ENCODE results near the gene SORCS2.
A peak's percentile ranks its signal among the peaks of the same experiment; 100 is the strongest.

Gene SORCS2

GRCh38 chr4:7631288-7632014 is 439.1 kb downstream of the SORCS2 start:
- no peak for DNase-seq

DNA sequence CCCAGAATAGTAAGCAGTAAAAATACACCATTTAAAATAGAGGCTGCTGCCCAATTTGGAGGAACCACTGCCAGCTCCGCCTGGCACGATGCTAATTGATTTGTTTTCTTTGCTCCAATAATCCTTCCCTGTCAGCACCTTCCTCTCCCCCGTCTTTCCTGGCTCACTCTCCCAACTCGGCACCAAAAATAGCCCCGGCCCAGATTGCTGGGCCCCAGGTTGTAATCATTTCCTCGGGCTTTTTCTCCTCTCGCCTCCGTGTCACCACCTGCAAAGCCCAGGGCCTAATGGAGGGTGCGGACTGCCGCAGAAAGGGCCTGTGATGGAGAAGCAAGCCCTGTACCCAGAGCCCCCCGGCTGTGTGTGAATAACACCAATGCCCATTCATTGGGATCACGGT is 440.0 kb downstream of the SORCS2 start:
- DNase-seq: no peak

- DNase-seq: no peak
Measured at GRCh38 chr4:7632971-7633370, 440.6 kb downstream of the SORCS2 start.

- no peak for DNase-seq
Measured at GRCh38 chr4:7634661-7635251, 442.4 kb downstream of the SORCS2 start.

DNA sequence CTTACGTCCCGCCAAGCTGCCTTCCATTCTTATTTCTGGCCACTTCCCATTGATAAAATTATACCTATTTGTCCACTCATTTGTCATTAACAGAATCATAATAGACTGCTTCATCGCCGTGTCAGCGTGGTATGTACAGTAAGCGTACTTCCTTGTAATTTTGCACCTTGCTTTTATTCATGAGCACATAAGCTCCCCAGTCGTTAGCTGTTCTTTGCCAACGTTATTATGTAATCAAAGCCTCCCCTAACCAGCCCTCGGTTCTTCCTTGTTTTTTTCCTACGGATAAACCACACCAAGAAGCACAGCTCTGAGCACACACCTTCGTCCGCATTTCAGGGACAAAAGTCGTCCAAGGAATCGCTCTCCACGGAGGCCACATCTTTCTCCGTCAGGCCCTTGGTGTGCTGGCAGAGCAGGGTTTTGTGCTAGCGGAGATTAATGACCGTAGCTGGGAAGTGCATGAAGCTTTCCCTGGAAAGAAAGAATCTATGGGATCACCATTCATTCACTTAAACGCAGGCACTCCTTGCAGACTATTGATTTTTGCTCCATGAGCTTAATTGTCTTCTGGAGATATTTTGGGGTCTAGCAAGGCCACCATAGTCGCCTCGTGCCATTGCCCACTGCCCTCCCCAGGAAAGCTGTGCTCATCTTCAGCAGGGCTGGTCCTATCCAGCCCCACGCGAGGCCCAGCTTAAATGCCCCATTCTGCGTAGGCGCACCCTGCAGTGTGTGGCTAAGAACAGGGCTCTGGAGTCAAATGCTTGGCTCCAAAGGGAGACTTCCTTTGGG is 443.3 kb downstream of the SORCS2 start:
- DNase-seq: no peak

DNA sequence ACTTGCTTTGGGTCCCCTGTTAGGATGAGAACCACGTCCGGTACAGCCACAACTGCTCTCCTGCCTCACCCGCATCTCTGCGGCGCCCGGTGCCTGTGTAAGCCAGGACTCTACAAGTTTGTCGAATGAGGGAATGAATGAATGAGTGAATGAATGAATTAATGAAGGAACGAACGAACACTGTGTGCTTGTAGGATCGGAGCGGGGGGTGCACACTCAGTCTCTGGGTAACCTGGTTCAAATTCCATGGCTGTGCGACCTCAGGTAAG is 443.8 kb downstream of the SORCS2 start:
- DNase-seq: no peak

- no peak for DNase-seq
Measured at GRCh38 chr4:7637139-7637538, 444.8 kb downstream of the SORCS2 start.

DNA sequence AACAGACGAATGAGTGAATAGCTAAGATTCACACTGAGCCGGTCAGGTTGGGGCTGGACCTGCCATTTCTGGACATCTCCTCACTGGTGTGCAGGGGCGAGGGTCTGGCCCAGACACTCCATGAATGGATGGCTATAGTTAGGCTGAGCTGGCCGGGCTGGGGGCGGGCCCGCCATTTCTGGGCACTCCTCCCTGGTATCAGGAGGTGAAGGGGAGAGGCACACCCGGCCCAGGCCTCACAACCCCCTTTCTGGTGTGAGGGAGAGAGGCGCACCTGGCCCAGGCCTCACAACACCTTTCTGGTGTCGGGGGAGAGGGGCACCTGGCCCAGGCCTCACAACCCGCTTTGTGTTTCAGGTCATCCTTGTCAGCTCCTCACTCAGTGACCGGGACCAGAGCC is 445.6 kb downstream of the SORCS2 start:
- DNase-seq: no peak

GRCh38 chr4:7638489-7638888 is 446.2 kb downstream of the SORCS2 start:
- no peak for DNase-seq

- DNase-seq: no peak
Measured at GRCh38 chr4:7638984-7639789, 446.8 kb downstream of the SORCS2 start.

- no peak for DNase-seq
Measured at GRCh38 chr4:7640136-7640535, 447.8 kb downstream of the SORCS2 start.

- no peak for DNase-seq
Measured at GRCh38 chr4:7641712-7642111, 449.4 kb downstream of the SORCS2 start.

GRCh38 chr4:7642741-7643458 is 450.6 kb downstream of the SORCS2 start:
- DNase-seq: no peak

GRCh38 chr4:7645158-7645557 is 452.8 kb downstream of the SORCS2 start:
- no peak for DNase-seq

DNA sequence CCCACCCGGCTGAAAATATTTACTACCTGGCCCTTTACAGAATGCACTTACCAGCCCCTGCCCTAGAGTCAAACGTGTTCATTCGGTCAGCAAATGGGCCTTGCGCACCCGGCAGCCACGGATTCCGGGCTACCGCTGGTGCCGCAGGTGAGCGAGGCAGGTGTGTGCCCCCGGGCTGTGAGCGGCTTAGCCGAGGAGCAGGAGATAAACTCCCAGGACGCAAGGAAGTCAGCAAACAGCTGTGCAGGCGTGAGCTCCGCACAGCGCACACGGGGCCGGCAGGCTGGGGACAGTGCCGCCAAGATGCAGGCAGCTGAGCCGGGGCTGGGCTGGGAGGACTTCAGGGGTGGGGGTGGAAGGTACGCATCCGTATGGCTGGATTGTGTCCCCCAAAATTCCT is 453.6 kb downstream of the SORCS2 start:
- no peak for DNase-seq

- DNase-seq: peak; percentile 35
Measured at GRCh38 chr4:7646384-7647061, 454.2 kb downstream of the SORCS2 start.

GRCh38 chr4:7647186-7647585 is 454.8 kb downstream of the SORCS2 start:
- DNase-seq: no peak

DNA sequence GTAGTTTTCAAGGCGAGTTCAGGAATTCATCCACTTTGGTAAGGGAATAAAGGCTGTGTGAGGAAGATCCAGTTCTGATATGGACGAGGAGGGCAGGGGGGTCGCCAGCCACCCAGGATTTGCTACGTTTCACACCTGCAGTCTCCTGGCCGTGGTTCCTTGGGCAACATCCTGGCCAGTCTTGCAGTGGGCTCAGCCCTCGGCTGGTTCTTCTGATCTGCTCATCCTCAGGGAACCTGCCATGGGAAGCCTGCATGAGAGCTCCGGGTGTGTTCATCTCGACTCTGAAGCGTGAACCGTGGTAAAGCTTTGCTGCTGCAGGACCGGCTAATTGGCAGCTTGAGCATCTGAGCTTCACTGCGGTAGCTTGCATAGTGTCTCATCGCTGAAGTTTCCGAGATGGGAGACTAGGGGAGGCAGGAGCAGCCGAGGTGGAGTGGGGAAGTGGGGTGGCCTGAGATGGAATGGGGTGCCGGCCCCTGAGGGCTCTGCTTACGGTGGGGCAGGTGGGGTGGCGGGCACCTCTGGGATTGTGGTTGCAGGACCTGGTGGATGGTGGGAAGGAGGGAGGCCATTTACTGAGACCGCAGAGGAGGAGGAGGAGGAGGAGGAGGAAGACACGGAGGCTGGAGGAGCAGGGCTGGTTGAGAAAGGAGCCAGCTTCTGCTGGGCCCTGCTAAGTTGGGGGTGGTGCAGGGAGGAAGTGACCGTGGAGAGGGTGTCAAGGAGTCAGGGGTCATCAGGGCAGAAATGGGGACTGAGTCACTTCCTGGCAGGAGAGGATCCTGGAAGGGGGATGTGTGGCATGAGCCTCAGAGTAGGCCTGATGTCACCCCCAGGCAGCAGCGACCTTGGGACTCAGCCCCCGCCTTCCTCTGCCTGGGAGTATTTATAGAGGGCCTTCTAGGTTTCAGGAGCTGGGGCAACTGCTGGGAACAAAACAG is 455.5 kb downstream of the SORCS2 start:
- DNase-seq: peak; percentile 22

DNA sequence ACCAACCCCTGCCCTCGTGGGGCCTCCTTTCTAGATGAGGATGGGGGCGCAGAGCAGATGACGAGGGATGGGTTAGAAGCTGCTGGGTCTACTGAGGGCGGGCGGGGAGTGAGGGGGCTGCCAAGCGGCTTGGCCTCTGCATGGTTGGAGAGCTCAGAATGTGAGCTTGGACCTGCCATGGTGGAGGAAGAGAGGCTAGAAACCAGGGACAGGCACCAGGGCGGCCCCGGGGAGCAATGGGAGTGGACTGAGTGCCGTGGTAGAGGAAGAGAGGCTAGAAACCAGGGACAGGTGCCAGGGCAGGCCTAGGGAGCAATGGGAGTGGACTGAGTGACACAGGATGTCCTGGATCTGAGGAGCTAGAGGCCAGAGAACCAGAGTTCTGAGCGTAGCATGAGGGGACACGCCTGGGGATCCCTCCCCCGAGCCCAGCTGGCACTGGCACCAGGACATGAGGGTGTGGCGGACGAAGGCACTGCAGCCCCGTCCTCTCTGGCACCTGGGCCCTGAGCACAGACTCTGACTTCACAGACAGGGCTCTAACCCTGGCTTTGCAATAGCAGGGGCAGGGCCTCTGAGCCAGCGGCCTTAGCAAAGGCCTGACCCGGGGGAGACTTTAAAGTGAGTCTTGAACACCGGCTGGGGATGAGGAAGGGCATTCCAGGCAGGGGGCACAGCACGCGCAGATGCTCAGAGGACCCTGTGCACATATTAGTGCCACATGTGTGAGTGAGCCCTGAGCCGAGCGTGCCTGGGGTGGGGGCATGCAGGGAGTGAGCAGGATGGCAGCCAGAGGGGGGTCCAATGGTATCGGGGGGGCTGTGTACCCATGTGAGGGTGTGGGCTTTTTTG is 456.4 kb downstream of the SORCS2 start:
- DNase-seq: no peak

- DNase-seq: no peak
Measured at GRCh38 chr4:7649411-7649740, 457.0 kb downstream of the SORCS2 start.
